ENCODE measurements around the gene RNF187.

Gene RNF187

DNA sequence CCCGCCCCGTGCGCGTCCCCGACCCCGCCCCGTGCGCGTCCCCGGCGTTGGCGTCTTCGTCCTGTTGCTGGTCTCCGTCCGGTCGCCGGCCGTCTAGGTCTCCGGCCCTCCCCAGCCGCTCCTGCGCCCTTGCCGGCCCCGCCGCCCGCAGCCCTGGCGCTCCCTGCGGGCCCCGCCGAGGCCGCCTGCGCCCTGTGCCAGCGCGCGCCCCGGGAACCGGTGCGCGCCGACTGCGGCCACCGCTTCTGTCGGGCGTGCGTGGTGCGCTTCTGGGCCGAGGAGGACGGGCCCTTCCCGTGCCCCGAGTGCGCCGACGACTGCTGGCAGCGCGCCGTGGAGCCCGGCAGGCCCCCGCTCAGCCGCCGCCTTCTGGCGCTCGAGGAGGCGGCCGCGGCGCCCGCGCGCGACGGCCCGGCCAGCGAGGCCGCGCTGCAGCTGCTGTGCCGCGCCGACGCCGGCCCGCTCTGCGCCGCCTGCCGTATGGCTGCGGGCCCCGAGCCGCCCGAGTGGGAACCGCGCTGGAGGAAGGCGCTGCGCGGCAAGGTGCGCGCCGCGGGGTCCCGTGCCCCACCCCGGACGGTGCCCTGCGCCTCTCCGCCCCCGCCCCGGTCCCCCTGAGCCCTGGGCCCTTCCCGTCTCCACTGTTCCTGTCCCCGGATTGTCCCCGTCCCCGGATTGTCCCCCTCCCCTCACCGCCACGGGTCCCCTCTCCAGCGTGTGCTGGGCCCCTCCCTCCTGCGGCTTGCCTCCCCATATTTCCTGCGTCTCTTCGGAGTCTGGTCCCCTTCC lies at the start of gene RNF187:
Gene RNF187, plus strand, starts transcription at position 47 of the 789 bp plus-strand sequence.
- no peak for DNase-seq

GRCh38 chr1:228437424-228437962 lies 49.7 kb upstream of the RNF187 start:
- DNase-seq, result no peak

GRCh38 chr1:228438266-228438665 lies 48.9 kb upstream of the RNF187 start:
- no peak for DNase-seq

DNA sequence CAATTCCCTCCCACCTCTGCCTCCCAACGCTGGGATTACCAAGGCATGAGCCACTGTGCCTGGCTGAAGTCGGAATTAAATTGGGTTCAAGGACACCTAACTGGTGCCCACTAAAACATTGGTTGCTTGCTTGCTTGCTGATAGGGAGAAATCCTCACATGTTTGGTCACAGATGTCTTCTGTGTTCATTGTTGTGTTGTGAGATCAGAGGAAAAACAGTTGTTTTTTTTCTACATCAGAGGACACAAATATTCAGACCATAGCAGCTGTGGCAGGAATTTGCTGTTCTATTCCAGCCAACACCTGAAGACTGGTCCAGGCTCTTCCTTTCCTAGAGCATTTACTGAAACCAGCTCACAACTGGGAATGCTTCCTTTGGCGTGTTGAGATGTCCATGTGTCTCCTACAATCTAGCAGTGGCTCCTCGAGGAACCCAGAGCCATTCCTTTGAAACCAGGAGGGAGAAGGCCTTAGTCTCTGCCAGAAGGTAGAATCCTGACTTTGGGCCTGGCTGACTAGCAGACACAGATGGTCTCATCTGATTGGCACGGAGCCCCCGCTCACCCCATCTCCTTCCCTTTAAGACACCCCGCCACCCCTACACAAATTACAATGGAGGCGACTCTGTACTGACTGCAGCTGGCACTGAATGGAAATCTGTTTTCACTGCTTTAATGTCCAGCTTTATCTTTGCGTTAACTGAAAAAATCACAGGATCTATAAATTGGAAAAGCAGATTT lies 46.3 kb upstream of the RNF187 start:
- DNase-seq, result no peak

DNA sequence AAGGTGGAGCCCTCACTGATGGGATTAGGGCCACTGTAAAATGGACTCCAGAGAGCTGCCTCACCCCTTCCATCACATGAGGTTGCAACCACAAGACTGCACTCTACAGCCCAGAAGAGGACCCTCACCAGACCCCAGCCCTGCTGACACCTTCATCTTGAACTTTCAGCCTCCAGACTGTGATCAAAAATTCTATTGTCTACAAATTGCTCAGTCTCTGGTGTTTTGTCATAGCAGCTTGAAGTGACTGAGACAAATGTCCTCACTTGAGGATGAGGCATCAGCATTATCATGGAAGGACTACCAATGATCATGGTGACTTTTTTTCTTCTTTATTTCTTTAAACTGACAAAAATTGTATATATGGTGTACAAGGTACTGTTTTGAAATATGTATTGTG lies 43.8 kb upstream of the RNF187 start:
- no peak for DNase-seq

DNA sequence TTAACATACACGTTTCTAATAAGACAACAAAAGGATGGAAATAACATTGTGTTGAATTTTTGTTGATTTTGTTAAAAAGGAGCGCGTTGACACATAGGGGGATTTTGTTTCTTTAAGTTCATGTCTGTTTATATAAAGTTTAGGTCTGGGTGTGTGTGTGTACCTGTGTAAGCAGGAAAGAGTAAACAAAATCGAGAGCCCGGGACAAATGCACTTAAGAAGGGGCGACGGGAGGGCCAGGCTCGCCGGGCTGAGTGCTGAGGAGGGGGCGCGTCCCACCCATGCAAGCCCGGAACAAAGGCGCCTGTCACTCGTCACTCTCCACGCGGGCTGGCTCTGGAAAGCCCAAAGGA lies 41.7 kb upstream of the RNF187 start:
- no peak for DNase-seq

- no peak for DNase-seq
These were observed 41.1 kb upstream of the RNF187 start for GRCh38 chr1:228445843-228446650.

GRCh38 chr1:228446852-228447251 lies 40.3 kb upstream of the RNF187 start:
- DNase-seq, result no peak

DNA sequence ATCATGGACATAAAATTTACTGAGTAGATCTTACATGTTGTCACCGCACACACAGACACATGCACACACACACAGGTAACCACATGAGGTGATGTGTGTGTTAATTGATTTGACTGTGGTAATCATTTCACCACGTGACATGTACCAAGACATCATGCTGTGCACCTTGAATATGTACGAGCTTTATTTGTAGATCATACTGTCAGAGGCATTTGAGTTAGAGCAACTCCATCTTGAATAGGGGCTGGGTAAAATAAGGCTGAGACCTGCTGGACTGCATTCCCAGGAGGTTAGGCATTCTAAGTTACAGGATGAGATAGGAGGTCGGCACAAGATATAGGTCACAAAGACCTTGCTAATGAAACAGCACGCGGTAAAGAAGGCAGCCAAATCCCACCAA lies 38.8 kb upstream of the RNF187 start:
- DNase-seq, result no peak

DNA sequence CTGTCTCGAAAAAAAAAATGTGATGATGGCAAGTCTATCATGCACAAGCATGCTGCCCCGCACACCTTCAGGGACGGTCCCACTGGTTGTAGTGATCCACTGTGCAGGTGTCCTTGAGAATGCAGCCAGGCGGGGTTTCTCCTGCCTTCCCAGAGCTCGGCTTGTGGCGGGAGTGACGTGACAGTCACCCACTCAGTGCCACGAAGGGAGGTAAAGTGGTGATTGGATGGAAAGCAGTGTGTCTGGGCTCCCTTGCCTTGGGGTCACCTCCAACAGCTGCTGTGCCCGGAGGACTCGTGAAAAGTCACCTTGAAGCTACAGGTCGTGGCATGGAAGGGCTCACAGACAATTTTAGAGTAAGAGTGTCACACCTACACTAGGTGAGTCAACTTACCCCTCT lies 37.0 kb upstream of the RNF187 start:
- no peak for DNase-seq

DNA sequence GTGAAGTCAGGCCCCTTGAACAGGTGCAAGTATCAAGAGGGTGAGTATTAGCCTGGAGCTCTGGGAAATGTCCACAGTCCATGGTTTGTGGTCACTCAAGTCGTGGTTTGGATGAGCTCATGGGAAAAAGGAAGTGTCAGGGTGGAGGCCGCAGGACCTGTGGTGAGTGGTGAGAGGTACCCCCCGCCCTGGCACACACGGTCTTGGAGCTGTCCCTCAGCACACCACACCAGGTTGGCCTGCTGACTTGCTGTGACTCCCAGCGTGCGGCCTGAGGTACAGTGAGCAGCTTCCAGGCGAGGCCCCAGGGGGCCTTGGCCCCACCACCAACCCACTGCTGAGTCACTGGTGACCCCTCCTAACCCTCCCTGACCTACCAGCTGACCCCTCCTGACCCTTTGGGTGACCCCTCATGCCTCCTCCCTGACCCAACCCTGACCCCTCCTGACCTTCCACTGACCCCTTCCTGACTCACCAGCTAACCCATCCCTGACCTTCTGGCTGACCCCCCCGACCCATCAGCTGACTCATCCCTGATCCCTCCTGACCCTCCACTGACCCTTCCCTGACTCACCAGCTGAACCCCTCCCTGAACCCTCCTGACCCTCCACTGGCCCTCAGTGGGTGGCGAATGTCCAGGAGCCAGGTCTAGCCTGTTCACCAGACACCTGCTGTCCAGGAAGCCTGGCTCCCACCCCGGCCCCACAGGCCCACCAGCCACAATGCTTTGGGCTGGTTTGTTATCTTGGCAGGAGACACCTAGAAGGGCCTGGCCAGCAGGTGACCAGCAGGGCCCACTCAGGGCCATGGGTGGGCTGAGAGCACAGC lies 34.8 kb upstream of the RNF187 start:
- DNase-seq, result no peak

GRCh38 chr1:228453022-228453560 lies 34.1 kb upstream of the RNF187 start:
- DNase-seq, result no peak

DNA sequence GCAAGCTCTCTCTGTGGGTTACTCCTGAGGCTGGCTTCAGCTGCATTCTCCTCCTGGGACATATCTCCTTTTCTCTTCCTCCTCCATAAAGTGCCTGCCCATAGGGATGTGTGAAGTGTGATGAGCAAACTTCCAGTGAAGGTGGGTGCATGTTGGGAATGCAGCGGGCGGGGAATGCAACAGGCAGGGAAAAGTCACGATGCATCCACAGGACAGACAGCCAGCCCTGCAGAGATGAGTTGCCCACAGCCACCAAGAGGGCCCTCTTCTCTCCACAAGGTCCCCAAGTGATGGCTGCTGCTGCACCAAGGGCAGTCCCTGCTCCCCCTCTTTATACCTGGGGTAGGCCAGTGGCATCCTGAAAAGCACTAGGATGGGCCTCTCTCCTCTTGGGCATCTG lies 33.6 kb upstream of the RNF187 start:
- DNase-seq, result no peak

- no peak for DNase-seq
These were observed 32.9 kb upstream of the RNF187 start for GRCh38 chr1:228454238-228454637.

- no peak for DNase-seq
These were observed 31.5 kb upstream of the RNF187 start for GRCh38 chr1:228455715-228456114.

DNA sequence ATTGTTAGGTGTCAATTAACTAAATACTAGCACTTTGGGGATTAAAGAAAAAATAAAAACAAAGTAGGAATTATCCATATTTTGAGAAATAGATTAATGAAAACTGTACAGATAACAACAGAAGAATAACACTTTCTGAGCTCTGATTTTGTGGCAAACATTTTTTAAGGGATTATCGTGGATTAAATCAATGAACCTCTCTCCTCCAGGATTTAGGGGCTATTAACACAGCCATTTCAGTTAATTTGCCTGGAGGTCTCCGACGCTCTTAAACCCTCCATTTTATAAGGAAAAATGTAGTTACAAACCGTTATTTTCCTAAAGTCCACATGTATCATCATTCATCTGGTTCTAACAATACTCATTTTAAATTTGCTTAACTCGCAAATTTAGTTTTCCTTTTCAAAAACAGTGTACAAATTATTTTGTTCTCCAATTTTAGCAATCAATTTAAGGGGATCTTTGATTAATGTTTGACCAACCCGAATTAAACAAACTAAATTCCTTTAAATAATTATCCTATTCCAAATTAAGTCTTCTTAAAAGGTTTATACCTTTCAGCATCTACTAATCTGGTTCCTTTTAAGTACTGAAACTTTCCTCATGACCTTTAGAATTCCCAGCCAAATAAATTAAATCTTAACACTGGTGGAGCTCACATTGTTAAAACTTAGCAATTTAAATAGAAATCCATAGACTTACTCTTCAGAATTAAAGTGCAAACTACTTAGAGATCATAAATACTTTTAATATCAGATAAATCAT lies 30.7 kb upstream of the RNF187 start:
- no peak for DNase-seq

GRCh38 chr1:228457017-228457395 lies 30.2 kb upstream of the RNF187 start:
- DNase-seq, result no peak

DNA sequence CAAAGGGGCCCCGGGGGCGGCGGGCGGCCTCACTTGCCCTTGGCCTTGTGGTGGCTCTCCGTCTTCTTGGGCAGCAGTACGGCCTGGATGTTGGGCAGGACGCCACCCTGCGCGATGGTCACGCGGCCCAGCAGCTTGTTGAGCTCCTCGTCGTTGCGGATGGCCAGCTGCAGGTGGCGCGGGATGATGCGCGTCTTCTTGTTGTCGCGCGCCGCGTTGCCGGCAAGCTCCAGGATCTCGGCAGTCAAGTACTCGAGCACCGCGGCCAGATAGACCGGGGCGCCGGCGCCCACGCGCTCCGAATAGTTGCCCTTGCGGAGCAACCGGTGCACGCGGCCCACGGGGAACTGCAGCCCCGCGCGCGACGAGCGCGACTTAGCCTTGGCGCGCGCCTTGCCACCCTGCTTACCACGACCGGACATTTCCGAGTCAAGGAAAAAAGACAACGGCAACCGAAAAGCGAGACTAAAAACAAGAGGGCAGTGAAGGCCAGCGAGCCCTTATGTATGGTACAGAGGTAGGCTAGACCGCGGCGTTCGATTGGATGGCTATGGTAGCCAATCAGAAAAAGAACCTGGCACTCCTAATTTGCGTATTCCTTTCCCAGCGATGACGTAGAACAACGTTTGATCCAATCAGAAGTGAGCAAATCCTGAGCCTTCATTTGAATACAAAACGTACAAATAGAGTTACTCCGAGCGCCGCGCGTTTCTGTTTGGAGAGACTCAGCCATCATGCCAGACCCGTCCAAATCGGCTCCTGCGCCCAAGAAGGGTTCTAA lies 29.6 kb upstream of the RNF187 start:
- peak; percentile 99 for DNase-seq

GRCh38 chr1:228459091-228459993 lies 27.8 kb upstream of the RNF187 start:
- DNase-seq, result peak; percentile 76
